Thoracic aorta (tissue), 2 donors: Measurements from ENCODE around the gene SUSD6. TPM values are rescaled to one million over a fixed set of nuclear protein-coding genes. Genes with fewer than 3 reads are reported as not detected.

Source experiments
- ATAC-seq: fragments of 150-250 bp; one replicate; pipeline ENCODE4 v1.8.0; 2017; ENCODE audit warnings: low read depth; ENCODE audit not compliant: insufficient number of reproducible peaks, low FRiP score
- DNase-seq: peaks from one replicate; pipeline ENCODE4 v3.0.0-alpha.2; 2020; ENCODE audit warnings: low spot score
- H3K27ac ChIP-seq, 2 donors: fragments of 200-600 bp; sonication (generic); 1 replicate in 1 of 2; 2 replicates in 1 of 2; pipeline ENCODE4 v1.5.1; 2016; ENCODE audit warnings: mild to moderate bottlenecking in 2 of 2, moderate library complexity in 2 of 2
- H3K27me3 ChIP-seq: fragments of 200-600 bp; sonication (generic); replicated peaks from 2 replicates; pipeline ENCODE4 v1.6.0; 2016; ENCODE audit warnings: mild to moderate bottlenecking; ENCODE audit not compliant: insufficient read depth
- H3K36me3 ChIP-seq: fragments of 200-600 bp; sonication (generic); one replicate; pipeline ENCODE4 v1.5.1; 2016
- H3K4me1 ChIP-seq, 2 donors: fragments of 200-600 bp; sonication (generic); 1 replicate in 1 of 2; 2 replicates in 1 of 2; pipeline versions ENCODE4 v1.5.1 to v1.6.0; 2016; ENCODE audit warnings: low read depth in 2 of 2, mild to moderate bottlenecking in 1 of 2; ENCODE audit not compliant: control insufficient read depth in 1 of 2
- H3K4me3 ChIP-seq: fragments of 200-600 bp; sonication (generic); 2 replicates; pipeline ENCODE4 v1.5.1; 2016; ENCODE audit warnings: mild to moderate bottlenecking
- H3K9me3 ChIP-seq: fragments of 200-600 bp; sonication (generic); 2 replicates; pipeline ENCODE4 v1.5.1; 2016
- total RNA-seq, 2 donors: library from RNA; depleted of rRNA; stranded (reverse); fragments of >200 nt; gene quantifications; one replicate each; pipeline versions ENCODE4 v1.1.0 to v1.2.3, GENCODE V29; 2016
- TF ChIP-seq, protein P1 (sequence below): fragments of 200-600 bp; sonication (generic); IDR thresholded peaks from one replicate; pipeline ENCODE4 v1.5.1; 2019; ENCODE audit warnings: antibody characterized with exemption

The SUSD6 gene
- total RNA-seq, 2 donors from 2014 or later = 51.7 to 80.1 TPM

DNA sequence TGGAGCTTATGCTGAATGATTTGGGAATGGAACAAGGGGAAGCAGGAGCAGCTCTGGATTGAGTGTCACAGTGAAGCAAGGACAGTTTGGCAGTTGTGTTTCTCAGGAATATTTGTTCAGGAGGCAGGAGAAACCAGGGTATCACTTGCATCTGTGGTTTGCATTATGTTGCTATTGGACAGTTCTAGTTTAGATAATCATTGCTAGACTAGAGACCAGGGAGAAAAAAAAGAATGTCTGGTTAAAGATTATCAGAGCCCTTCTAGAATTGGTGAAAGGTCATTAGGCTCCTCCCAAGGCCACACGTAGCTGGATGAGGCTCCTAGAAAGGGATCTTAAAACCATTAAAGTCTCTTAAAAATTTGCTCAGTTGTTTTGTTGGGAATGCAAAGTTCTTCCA is 138.6 kb downstream of the SUSD6 start:
- no peaks in the 10 kb centered on the region for H3K4me1 ChIP-seq
- TF ChIP-seq, protein P1, sequence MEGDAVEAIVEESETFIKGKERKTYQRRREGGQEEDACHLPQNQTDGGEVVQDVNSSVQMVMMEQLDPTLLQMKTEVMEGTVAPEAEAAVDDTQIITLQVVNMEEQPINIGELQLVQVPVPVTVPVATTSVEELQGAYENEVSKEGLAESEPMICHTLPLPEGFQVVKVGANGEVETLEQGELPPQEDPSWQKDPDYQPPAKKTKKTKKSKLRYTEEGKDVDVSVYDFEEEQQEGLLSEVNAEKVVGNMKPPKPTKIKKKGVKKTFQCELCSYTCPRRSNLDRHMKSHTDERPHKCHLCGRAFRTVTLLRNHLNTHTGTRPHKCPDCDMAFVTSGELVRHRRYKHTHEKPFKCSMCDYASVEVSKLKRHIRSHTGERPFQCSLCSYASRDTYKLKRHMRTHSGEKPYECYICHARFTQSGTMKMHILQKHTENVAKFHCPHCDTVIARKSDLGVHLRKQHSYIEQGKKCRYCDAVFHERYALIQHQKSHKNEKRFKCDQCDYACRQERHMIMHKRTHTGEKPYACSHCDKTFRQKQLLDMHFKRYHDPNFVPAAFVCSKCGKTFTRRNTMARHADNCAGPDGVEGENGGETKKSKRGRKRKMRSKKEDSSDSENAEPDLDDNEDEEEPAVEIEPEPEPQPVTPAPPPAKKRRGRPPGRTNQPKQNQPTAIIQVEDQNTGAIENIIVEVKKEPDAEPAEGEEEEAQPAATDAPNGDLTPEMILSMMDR = no peak
- DNase-seq (no peak), ATAC-seq (no peak)
- H3K36me3 ChIP-seq = no peaks in the 10 kb centered on the region
- H3K27me3 ChIP-seq = no peaks in the 10 kb centered on the region
- no peaks in the 10 kb centered on the region for H3K9me3 ChIP-seq
- no peak overlapping the region for H3K4me3 ChIP-seq
- H3K27ac ChIP-seq = no peak overlapping the region

DNA sequence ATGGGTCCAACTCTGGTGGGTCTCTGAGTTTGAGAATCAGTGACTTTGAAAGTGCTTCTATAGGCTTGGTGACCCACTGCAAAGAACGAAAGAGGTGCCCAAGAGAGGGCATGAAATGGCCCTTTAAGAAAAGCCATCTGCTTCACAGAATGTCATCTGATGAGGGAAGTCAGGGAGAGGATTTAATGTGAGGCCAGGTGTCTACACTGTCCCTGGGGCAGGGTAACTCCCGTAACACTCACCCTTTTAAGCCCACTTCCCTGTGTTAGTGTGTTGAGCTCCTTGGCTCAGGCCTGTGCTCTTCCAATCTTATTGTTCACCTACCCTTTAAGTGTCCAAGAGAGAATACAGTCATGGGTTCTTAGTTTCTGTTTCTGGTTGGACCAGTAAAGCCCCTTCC is 139.1 kb downstream of the SUSD6 start:
- no peaks in the 10 kb centered on the region for H3K9me3 ChIP-seq
- H3K4me3 ChIP-seq = no peak overlapping the region
- H3K27me3 ChIP-seq = no peaks in the 10 kb centered on the region
- no peaks in the 10 kb centered on the region for H3K36me3 ChIP-seq
- H3K4me1 ChIP-seq = no peaks in the 10 kb centered on the region
- ATAC-seq (no peak), DNase-seq (no peak)
- no peak overlapping the region for H3K27ac ChIP-seq
- TF ChIP-seq, protein P1 = no peak

DNA sequence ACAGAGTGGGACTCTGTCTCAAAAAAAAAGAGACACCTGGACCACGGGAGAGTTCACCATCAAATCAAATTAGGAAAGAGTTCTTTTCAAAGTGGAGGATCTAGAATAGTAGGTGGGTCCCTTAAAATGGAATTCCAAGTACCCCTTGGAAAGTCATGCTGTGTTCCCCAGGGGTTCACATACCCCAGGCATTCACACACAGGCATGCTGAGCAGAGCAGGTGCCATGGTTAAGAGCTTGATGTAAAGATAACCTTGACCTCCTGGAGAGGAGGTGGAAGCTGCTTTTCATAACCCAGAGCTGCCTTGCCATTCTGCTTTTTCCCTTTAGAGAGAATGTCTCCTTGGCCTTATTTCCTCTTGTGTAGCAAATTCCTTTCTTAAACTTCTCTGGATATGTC is 141.4 kb downstream of the SUSD6 start:
- no peaks in the 10 kb centered on the region for H3K9me3 ChIP-seq
- H3K4me1 ChIP-seq = no peaks in the 10 kb centered on the region
- H3K27ac ChIP-seq = no peak overlapping the region
- ATAC-seq = no peak
- H3K27me3 ChIP-seq = no peaks in the 10 kb centered on the region
- TF ChIP-seq, protein P1 = no peak
- DNase-seq = no peak
- no peak overlapping the region for H3K4me3 ChIP-seq
- no peaks in the 10 kb centered on the region for H3K36me3 ChIP-seq

DNA sequence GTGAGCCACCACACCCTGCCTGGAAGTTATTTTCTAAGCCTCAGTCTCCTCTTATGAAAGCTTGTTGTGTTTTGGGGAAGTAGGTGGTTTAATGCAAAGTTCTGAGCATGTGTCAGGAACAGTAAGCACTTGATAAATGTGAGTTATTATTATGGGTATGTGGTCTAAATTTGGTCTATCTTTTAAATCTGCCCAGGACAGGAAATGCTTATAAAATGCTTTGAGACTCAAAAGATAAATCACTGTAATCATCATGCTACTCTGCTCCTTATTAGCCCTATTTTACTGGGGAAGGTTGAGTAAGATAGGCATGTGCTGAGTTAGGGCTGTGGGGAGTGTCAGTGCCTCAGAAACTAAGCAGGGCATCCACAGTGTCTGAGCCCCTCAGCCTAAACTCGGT is 142.5 kb downstream of the SUSD6 start:
- Histone ChIP-seq H3K27me3 (no peaks in the 10 kb centered on the region), H3K4me1 (no peaks in the 10 kb centered on the region), H3K9me3 (no peaks in the 10 kb centered on the region), H3K4me3 (no peak overlapping the region), H3K27ac (no peak overlapping the region), H3K36me3 (no peaks in the 10 kb centered on the region)
- DNase-seq (no peak), ATAC-seq (no peak)
- TF ChIP-seq, protein P1 = no peak

DNA sequence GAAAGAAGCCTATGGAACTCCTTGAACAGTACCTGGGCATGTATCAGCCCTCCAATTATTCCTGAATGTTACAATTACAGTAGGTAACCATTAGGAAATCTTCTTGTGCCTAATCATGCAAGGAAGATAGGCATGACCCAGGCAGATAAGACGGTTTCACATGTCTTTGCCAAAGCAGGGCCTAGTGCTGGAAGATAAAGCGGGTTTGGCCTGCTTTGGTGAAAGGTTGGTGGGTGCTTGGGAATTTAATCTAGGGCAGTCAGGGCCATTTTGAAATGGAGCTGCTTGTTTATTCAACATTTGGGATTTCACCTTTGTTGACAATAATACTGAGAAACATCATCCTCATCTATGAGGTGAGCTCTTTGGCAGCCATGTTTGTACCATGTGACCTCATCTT is 143.1 kb downstream of the SUSD6 start:
- H3K4me3 ChIP-seq = no peak overlapping the region
- DNase-seq (no peak), ATAC-seq (no peak)
- H3K4me1 ChIP-seq = no peaks in the 10 kb centered on the region
- TF ChIP-seq, protein P1 = no peak
- no peak overlapping the region for H3K27ac ChIP-seq
- H3K27me3 ChIP-seq = no peaks in the 10 kb centered on the region
- no peaks in the 10 kb centered on the region for H3K36me3 ChIP-seq
- no peaks in the 10 kb centered on the region for H3K9me3 ChIP-seq
